HG03175 (cell line): ENCODE results near the gene KIRREL3.

ENCODE experiments used
- ATAC-seq: cut with Tn5 transposase; IDR thresholded peaks from one replicate; pipeline ENCODE4 v1.9.1; 2021; ENCODE audit warnings: mild to moderate bottlenecking, moderate library complexity; ENCODE audit not compliant: unreplicated experiment

KIRREL3 gene

GRCh38 chr11:126497581-126498122, 502.9 kb downstream of the KIRREL3 start:
- ATAC-seq: no peak

- no peak for ATAC-seq
These were observed 503.8 kb downstream of the KIRREL3 start for GRCh38 chr11:126496576-126497337.

GRCh38 chr11:126495281-126496220, 505.0 kb downstream of the KIRREL3 start:
- no peak for ATAC-seq

GRCh38 chr11:126494831-126495230, 505.7 kb downstream of the KIRREL3 start:
- no peak for ATAC-seq

GRCh38 chr11:126492331-126493082, 508.1 kb downstream of the KIRREL3 start:
- ATAC-seq: no peak

GRCh38 chr11:126491092-126491491, 509.5 kb downstream of the KIRREL3 start:
- ATAC-seq: no peak

- ATAC-seq: no peak
These were observed 510.5 kb downstream of the KIRREL3 start for GRCh38 chr11:126489836-126490660.

- ATAC-seq: no peak
These were observed 511.8 kb downstream of the KIRREL3 start for GRCh38 chr11:126488591-126489370.

- ATAC-seq: no peak
These were observed 512.9 kb downstream of the KIRREL3 start for GRCh38 chr11:126487711-126488110.

GRCh38 chr11:126485986-126486635, 514.5 kb downstream of the KIRREL3 start:
- ATAC-seq: no peak

- ATAC-seq: no peak
These were observed 515.4 kb downstream of the KIRREL3 start for GRCh38 chr11:126485021-126485792.

- ATAC-seq: no peak
These were observed 516.3 kb downstream of the KIRREL3 start for GRCh38 chr11:126484266-126484665.

GRCh38 chr11:126483621-126484195, 516.9 kb downstream of the KIRREL3 start:
- ATAC-seq: no peak

GRCh38 chr11:126482586-126483108, 517.9 kb downstream of the KIRREL3 start:
- no peak for ATAC-seq

- no peak for ATAC-seq
These were observed 519.3 kb downstream of the KIRREL3 start for GRCh38 chr11:126481303-126481680.

- ATAC-seq: peak; percentile 78
These were observed 519.9 kb downstream of the KIRREL3 start for GRCh38 chr11:126480410-126481302.
